ENCODE data around the gene TMC1. TPM values are rescaled to one million over a fixed set of nuclear protein-coding genes. Genes with fewer than 3 reads are reported as not detected.

Gene TMC1
- total and polyA plus RNA-seq, 8 donors, result 0.33 to 0.73 TPM; not detected in 6

DNA sequence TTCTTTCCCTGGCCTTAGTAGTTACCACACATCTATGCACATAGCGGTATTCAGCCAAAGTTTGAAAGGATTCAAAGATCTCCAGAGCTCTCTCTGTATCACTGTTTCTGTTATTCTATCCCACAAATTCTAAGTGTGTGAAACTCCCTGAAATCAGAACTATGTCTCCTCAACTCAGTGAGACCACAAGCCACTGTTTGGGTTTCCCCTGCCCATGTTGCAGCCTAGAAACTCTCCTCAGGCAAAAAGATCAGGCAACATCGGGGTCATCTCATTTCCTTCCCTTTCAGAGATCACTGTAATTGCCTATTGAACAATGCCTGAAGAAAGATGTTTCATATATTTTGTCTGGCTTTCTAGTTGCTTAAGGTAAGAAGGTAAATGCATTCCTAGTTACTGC is 135.6 kb downstream of the TMC1 start:
- DNase-seq, result no peak
- TF ChIP-seq EP300 (IDR thresholded peaks at IDR 0.05) (no peak), POLR2A (IDR thresholded peaks at IDR 0.05) (no peak), POLR2AphosphoS5 (IDR thresholded peaks at IDR 0.05) (no peak)
- TF ChIP-seq, protein P1, sequence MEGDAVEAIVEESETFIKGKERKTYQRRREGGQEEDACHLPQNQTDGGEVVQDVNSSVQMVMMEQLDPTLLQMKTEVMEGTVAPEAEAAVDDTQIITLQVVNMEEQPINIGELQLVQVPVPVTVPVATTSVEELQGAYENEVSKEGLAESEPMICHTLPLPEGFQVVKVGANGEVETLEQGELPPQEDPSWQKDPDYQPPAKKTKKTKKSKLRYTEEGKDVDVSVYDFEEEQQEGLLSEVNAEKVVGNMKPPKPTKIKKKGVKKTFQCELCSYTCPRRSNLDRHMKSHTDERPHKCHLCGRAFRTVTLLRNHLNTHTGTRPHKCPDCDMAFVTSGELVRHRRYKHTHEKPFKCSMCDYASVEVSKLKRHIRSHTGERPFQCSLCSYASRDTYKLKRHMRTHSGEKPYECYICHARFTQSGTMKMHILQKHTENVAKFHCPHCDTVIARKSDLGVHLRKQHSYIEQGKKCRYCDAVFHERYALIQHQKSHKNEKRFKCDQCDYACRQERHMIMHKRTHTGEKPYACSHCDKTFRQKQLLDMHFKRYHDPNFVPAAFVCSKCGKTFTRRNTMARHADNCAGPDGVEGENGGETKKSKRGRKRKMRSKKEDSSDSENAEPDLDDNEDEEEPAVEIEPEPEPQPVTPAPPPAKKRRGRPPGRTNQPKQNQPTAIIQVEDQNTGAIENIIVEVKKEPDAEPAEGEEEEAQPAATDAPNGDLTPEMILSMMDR (IDR thresholded peaks at IDR 0.05), result no peak
- Histone ChIP-seq H3K27me3 (no peaks in the 10 kb centered on the region), H3K4me3 (no peak overlapping the region), H3K36me3 (no peaks in the 10 kb centered on the region), H3K9me3 (no peaks in the 10 kb centered on the region), H3K27ac (no peak overlapping the region), H3K4me1 (no peaks in the 10 kb centered on the region)
- WGBS, 5 donors, result 84 to 92% (median 88%) methylated on average over 2 of the region's 2 CpGs
- intact Hi-C loops (cut with DNase I; ENCODE audit: low total_unique reads), result no loop called here

DNA sequence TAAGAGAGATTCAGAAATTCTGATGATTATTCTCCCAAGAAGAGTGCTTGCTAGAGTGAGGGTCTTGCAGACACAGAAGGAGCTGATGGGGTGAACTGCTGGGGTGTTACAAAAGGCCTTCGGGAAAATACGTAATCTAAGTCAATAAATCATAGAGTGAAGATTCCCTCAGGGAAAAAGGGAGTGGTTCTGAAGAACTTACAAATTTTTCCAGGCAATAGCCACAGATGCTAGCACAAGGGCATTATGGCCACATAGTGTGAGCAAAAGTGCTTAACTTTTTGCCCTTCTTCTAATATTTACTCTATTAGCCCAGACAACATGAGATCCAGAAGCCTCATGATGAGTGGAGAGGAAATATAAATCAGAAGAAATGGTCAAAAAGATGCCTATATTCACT is 137.3 kb downstream of the TMC1 start:
- no peaks in the 10 kb centered on the region for H3K36me3 ChIP-seq
- TF ChIP-seq POLR2AphosphoS5 (IDR thresholded peaks at IDR 0.05), result no peak
- WGBS, 5 donors, result 71 to 89% (median 80%) methylated on average over 2 of the region's 2 CpGs
- no peak overlapping the region for H3K4me3 ChIP-seq
- H3K4me1 ChIP-seq, result no peaks in the 10 kb centered on the region
- intact Hi-C loops (cut with DNase I; ENCODE audit: low total_unique reads), result no loop called here
- no peaks in the 10 kb centered on the region for H3K9me3 ChIP-seq
- no peak for DNase-seq
- H3K27ac ChIP-seq, result no peak overlapping the region
- H3K27me3 ChIP-seq, result no peaks in the 10 kb centered on the region

DNA sequence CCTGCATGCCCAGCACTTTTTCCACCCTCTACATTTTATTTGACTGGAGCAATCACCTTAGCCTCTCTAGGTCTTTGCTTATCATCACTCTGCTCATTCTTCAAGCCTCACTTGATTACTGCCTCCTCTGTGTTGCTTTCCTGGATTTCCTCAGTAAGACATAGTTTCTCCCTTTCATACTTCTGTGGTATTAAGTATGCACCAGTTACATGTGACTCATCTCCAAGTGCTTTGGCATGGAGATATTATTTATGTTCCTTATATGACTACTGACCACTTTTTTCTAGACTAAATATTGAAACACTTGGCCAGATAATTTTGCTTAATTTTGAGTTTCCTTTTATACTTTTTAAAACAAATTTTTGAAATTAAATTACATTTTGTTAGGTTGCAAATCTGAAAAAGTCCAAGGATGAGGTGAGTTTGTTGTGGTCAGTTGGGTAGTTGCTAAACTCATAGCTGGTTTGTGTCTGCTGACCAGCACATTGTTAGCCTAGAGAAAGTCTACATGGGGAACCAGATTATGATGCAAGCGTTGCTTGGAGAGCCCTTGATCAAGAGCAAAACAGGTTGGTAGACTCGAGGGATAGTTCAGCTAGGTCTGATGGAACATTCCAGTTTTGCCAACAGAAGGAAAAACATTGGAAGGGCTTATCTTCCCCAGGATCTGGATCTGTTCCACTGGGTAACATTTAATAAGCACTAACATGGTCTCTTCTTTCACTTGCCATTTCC is 140.2 kb downstream of the TMC1 start:
- Histone ChIP-seq H3K27ac (no peak overlapping the region), H3K27me3 (no peaks in the 10 kb centered on the region), H3K9me3 (no peaks in the 10 kb centered on the region), H3K4me3 (no peak overlapping the region), H3K36me3 (no peaks in the 10 kb centered on the region), H3K4me1 (no peaks in the 10 kb centered on the region)
- TF ChIP-seq POLR2A (IDR thresholded peaks at IDR 0.05) (no peak), EP300 (IDR thresholded peaks at IDR 0.05) (no peak), POLR2AphosphoS5 (IDR thresholded peaks at IDR 0.05) (no peak)
- TF ChIP-seq, protein P1 (IDR thresholded peaks at IDR 0.05), result no peak
- WGBS, 5 donors, result 63 to 80% (median 75%) methylated on average over 2 of the region's 2 CpGs
- intact Hi-C loops (cut with DNase I; ENCODE audit: low total_unique reads), result no loop called here
- no peak for DNase-seq

DNA sequence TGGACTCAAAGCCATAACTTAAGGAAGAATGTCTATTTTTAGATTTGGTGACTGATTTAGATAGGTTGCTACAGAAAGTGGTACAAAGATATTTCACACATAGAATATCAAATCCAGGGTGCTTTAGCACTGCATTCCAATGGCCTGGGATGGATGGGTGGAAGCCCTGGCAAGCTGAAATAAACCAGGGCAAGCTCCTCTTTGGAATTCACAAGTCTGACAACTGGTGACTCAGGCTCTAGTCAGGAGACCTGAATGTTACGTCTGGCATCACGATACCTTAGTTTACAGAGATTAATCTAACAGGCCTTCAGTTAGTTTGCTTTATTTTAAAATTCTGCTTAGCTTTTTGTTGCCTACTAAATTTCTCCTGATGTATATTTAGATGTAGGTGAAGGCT is 144.0 kb downstream of the TMC1 start:
- Histone ChIP-seq H3K36me3 (no peaks in the 10 kb centered on the region), H3K27ac (no peak overlapping the region), H3K9me3 (no peaks in the 10 kb centered on the region), H3K27me3 (no peaks in the 10 kb centered on the region), H3K4me3 (no peak overlapping the region), H3K4me1 (no peaks in the 10 kb centered on the region)
- DNase-seq, result no peak
- TF ChIP-seq POLR2A (IDR thresholded peaks at IDR 0.05) (no peak), EP300 (IDR thresholded peaks at IDR 0.05) (no peak), POLR2AphosphoS5 (IDR thresholded peaks at IDR 0.05) (no peak)
- TF ChIP-seq, protein P1 (IDR thresholded peaks at IDR 0.05), result no peak
- WGBS, 5 donors, result 72 to 97% (median 90%) methylated on average over 2 of the region's 2 CpGs
- intact Hi-C loops (cut with DNase I; ENCODE audit: low total_unique reads), result no loop called here

DNA sequence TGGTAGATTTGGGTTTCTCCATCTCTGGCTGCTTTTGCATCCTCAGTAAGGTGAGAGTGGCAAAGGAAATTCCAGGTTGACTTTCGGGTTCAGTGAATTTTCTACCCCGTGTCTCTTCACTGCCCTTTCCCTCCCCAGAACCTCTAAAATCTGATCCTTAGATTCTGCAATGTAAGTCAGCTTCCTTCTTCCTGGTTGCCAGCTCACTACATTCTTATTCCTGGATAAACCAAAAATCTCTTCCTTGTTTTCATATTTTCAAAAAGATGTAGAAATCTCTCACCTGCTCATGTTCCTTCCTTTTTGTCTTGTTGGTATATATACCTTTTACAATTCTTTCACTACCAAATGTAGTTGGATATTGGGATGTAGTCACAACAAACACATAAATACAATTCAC is 145.8 kb downstream of the TMC1 start:
- DNase-seq, result no peak
- Histone ChIP-seq H3K36me3 (no peaks in the 10 kb centered on the region), H3K4me3 (no peak overlapping the region), H3K9me3 (no peaks in the 10 kb centered on the region), H3K4me1 (no peaks in the 10 kb centered on the region), H3K27me3 (no peaks in the 10 kb centered on the region), H3K27ac (no peak overlapping the region)
- intact Hi-C loops (cut with DNase I; ENCODE audit: low total_unique reads), result no loop called here
- 48 to 93% (median 67%) methylated on average over 2 of the region's 2 CpGs for WGBS, 5 donors
- no peak for TF ChIP-seq POLR2A (IDR thresholded peaks at IDR 0.05)
- no peak for TF ChIP-seq POLR2AphosphoS5 (IDR thresholded peaks at IDR 0.05)
- TF ChIP-seq, protein P1 (IDR thresholded peaks at IDR 0.05), result no peak
- no peak for TF ChIP-seq EP300 (IDR thresholded peaks at IDR 0.05)

All from stomach (tissue), 9 donors.